NCI-H748 (cell line): ENCODE data around the gene DCUN1D1.

Experiments
- DNase-seq: peaks from one replicate; lab custom pipeline; 2025; ENCODE audit not compliant: unreplicated experiment; lab: John Stamatoyannopoulos, UW

The DCUN1D1 gene

DNA sequence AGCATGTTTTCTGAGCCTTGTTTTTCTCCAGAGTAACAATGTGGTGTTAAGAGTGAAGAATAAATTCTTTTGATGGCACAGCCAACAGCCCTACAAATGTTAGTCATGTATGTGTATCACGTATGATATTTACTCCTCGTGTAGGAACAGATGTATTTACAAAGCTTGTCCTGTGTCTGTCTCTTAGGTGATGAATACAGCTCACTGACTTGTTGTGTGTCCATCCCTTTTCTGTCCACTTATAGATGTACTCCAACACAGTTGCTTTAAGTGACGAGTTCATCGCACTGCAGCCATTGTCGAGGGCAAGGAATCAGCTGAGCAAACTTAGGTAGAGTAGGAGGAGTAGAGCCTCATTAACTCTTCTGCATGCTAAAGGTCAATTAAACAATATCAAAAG is 78.1 kb downstream of the DCUN1D1 start:
- DNase-seq: peak; percentile 10

- DNase-seq: no peak
Observed at GRCh38 chr3:182896553-182896952, 83.8 kb downstream of the DCUN1D1 start.

DNA sequence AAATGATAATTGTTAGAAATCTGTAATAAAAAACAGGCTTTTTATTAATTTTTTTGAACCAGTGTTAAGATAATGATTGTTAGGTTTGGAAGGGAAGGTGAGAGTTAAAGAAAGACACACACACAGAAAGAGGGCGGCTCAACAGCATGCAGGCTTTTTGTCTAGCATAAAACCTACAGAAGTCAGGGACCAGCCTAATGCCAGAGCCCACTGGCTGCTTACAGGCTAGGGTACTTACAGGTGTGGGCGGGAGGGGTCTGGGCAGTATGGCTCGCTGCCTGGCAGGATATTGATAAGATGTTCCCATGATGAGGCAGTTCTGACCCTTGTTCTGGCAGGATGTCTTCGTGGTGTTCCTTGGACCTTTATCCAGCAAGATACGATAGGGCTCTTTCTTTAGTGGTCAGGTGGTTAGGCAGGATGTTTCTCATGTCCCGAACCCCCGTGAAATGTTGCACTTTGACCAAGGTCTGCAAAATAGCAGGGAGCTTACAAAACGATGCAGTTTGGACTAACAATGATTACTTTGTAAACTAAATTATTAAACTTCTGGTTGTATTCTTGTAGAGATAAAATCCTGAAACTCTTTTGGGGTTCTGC is 84.7 kb downstream of the DCUN1D1 start:
- DNase-seq: no peak

GRCh38 chr3:182892226-182892625 is 88.1 kb downstream of the DCUN1D1 start:
- no peak for DNase-seq

- no peak for DNase-seq
Observed at GRCh38 chr3:182891364-182891763, 89.0 kb downstream of the DCUN1D1 start.

- no peak for DNase-seq
Observed at GRCh38 chr3:182889948-182890629, 90.2 kb downstream of the DCUN1D1 start.
